ENCODE measurements around the gene TSPAN14.

GRCh38 chr10:80463868-80464267 lies 9.8 kb downstream of the TSPAN14 start:
- TF ChIP-seq BACH1 (IDR thresholded peaks at IDR 0.05; ENCODE audit: borderline replicate concordance), result no peak
- TF ChIP-seq ATF2 (IDR thresholded peaks at IDR 0.05; ENCODE audit: low read length), result no peak
- TF ChIP-seq TARDBP (IDR thresholded peaks at IDR 0.05; ENCODE audit: borderline replicate concordance), result no peak
- no peak for TF ChIP-seq TAF1 (IDR thresholded peaks at IDR 0.05; ENCODE audit: borderline replicate concordance, low read depth, low read length)
- no peak for TF ChIP-seq POLR2AphosphoS5 (IDR thresholded peaks at IDR 0.05; ENCODE audit: low read length)
- TF ChIP-seq, protein P1, sequence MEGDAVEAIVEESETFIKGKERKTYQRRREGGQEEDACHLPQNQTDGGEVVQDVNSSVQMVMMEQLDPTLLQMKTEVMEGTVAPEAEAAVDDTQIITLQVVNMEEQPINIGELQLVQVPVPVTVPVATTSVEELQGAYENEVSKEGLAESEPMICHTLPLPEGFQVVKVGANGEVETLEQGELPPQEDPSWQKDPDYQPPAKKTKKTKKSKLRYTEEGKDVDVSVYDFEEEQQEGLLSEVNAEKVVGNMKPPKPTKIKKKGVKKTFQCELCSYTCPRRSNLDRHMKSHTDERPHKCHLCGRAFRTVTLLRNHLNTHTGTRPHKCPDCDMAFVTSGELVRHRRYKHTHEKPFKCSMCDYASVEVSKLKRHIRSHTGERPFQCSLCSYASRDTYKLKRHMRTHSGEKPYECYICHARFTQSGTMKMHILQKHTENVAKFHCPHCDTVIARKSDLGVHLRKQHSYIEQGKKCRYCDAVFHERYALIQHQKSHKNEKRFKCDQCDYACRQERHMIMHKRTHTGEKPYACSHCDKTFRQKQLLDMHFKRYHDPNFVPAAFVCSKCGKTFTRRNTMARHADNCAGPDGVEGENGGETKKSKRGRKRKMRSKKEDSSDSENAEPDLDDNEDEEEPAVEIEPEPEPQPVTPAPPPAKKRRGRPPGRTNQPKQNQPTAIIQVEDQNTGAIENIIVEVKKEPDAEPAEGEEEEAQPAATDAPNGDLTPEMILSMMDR (IDR thresholded peaks at IDR 0.05 in 2 of 3, conservative IDR thresholded peaks at IDR 0.05 in 1 of 3; ENCODE audit: control insufficient read depth in 2 of 3, extremely low read depth in 1 of 3, insufficient read depth in 1 of 3, low read depth in 3 of 3, low read length in 3 of 3), result no peak
- no peak for TF ChIP-seq SUPT20H (IDR thresholded peaks at IDR 0.05; ENCODE audit: borderline replicate concordance, control insufficient read depth, low read depth, low read length)
- no peak for TF ChIP-seq ATF3 (IDR thresholded peaks at IDR 0.05; ENCODE audit: borderline replicate concordance, extremely low read depth, low read depth, low read length)
- no peak for TF ChIP-seq POLR2A (IDR thresholded peaks at IDR 0.05; ENCODE audit: low read depth, low read length)
- TF ChIP-seq NFYA (IDR thresholded peaks at IDR 0.05; ENCODE audit: borderline replicate concordance, low read depth, low read length), result no peak
- no peak for TF ChIP-seq PAX5 (IDR thresholded peaks at IDR 0.05; ENCODE audit: borderline replicate concordance, low read depth, low read length)
- TF ChIP-seq SIX5 (IDR thresholded peaks at IDR 0.05; ENCODE audit: low read depth, low read length, severe bottlenecking), result no peak
- no peak for TF ChIP-seq EGR1 (IDR thresholded peaks at IDR 0.05; ENCODE audit: borderline replicate concordance in 1 of 2, low read depth in 2 of 2, low read length in 2 of 2)
